HG03135 (cell line): ENCODE data around the gene POLR3E.
"Not testable (repeated sequence)": the region's sequence is repeated elsewhere in the genome, so short reads cannot be mapped to it uniquely, and the experiment has no call there.

Source experiments
- ATAC-seq: cut with Tn5 transposase; IDR thresholded peaks from one replicate; pipeline ENCODE4 v1.9.1; 2021; ENCODE audit warnings: mild to moderate bottlenecking, moderate library complexity; ENCODE audit not compliant: unreplicated experiment

Gene POLR3E

GRCh38 chr16:22360963-22361659 lies 63.9 kb downstream of the POLR3E start:
- no peak for ATAC-seq

GRCh38 chr16:22364241-22364640 lies 67.0 kb downstream of the POLR3E start:
- ATAC-seq, result no peak

- ATAC-seq, result no peak
These were observed 69.2 kb downstream of the POLR3E start for GRCh38 chr16:22366371-22366770.

- ATAC-seq, result no peak
These were observed 69.7 kb downstream of the POLR3E start for GRCh38 chr16:22366889-22367288.

- ATAC-seq, result not testable (repeated sequence)
These were observed 71.1 kb downstream of the POLR3E start for GRCh38 chr16:22368200-22368826.

- ATAC-seq, result no peak
These were observed 72.1 kb downstream of the POLR3E start for GRCh38 chr16:22369221-22369811.

- no peak for ATAC-seq
These were observed 73.0 kb downstream of the POLR3E start for GRCh38 chr16:22370038-22370820.

GRCh38 chr16:22372882-22373661 lies 75.9 kb downstream of the POLR3E start:
- ATAC-seq, result no peak

GRCh38 chr16:22373662-22374310 lies 76.6 kb downstream of the POLR3E start:
- peak; percentile 11 for ATAC-seq

- peak; percentile 91 for ATAC-seq
These were observed 77.3 kb downstream of the POLR3E start, which contains the start of gene CDR2 for GRCh38 chr16:22374311-22375116. CDR2 (minus strand) TSS chr16:22374619; CDS start chr16:22374309, 310 bp downstream.

- ATAC-seq, result no peak
These were observed 78.1 kb downstream of the POLR3E start for GRCh38 chr16:22375117-22375962.

GRCh38 chr16:22375963-22376640 lies 78.9 kb downstream of the POLR3E start:
- no peak for ATAC-seq

- ATAC-seq, result no peak
These were observed 82.4 kb downstream of the POLR3E start for GRCh38 chr16:22379656-22380055.

GRCh38 chr16:22380529-22380928 lies 83.3 kb downstream of the POLR3E start:
- no peak for ATAC-seq

GRCh38 chr16:22381392-22381791 lies 84.2 kb downstream of the POLR3E start:
- no peak for ATAC-seq

GRCh38 chr16:22383827-22384226 lies 86.6 kb downstream of the POLR3E start:
- ATAC-seq, result no peak
